ENCODE measurements around the gene HNRNPA1. TPM values are rescaled to one million over a fixed set of nuclear protein-coding genes. Genes with fewer than 3 reads are reported as not detected.
"Not testable (repeated sequence)": the region's sequence is repeated elsewhere in the genome, so short reads cannot be mapped to it uniquely, and the experiment has no call there.

The HNRNPA1 gene
- polyA plus RNA-seq, 3 donors, result 266 to 1,181 (median 308) TPM

DNA sequence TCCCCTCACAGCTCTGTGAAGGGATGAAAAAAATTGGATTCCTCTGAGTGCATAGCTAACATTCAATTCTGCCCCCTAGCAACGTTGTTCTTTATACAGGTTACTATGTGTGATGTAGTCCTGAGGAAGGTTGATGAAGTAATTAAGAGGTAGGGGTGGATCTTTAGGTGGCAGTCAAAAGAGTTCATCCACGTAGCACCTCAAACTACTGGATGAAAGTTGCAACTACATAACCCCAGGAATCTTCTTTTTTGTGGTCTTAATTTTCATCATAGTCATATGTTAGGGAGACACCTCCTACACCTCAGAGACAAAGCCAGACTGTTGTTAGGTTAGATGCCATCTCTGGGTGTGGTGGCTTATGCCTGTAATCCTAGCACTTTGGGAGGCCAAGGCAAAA is 30.5 kb downstream of the HNRNPA1 start:
- Histone ChIP-seq H3K4me1 (ENCODE audit: control insufficient read depth in 1 of 2, insufficient read depth in 2 of 2, low read length in 2 of 2) (peaks cover 35 to 42% of the 10 kb centered on the region in 2 donors), H3K9me3 (replicated peaks in 1 of 2; ENCODE audit: control insufficient read depth in 1 of 2, insufficient read depth in 1 of 2, low read length in 2 of 2) (no peaks in the 10 kb centered on the region), H3K9ac (ENCODE audit: insufficient read depth, low read length, poor library complexity, severe bottlenecking) (no peak overlapping the region), H3K36me3 (replicated peaks in 1 of 2; ENCODE audit: control insufficient read depth in 1 of 2, insufficient read depth in 2 of 2, low read length in 2 of 2) (no peaks in the 10 kb centered on the region), H3K4me2 (replicated peaks; ENCODE audit: extremely low read depth, low read length, poor library complexity, severe bottlenecking) (no peak overlapping the region), H3K27ac (ENCODE audit: low read depth in 1 of 2, low read length in 2 of 2) (no peak overlapping the region), H3K4me3 (replicated peaks in 1 of 3; ENCODE audit: low read depth in 2 of 3, low read length in 3 of 3) (no peak overlapping the region), H3K27me3 (ENCODE audit: control insufficient read depth in 2 of 2, insufficient read depth in 2 of 2, low read length in 2 of 2) (no peaks in the 10 kb centered on the region), H4K20me1 (ENCODE audit: insufficient read depth, low read length) (no peaks in the 10 kb centered on the region), H2AFZ (ENCODE audit: insufficient read depth, low read depth, low read length, poor library complexity, severe bottlenecking) (no peak overlapping the region), H3K79me2 (ENCODE audit: insufficient read depth, low read length) (peaks cover 12% of the 10 kb centered on the region)
- H3K4me1 Mint-ChIP-seq, result peaks cover 57% of the 10 kb centered on the region
- WGBS (ENCODE audit: insufficient coverage), result no CpG with 5 or more reads among the region's 2 CpGs
- no peak overlapping the region for H3K27ac Mint-ChIP-seq
- H3K27me3 Mint-ChIP-seq (ENCODE audit: low read depth in 3 of 3), result peaks cover 0 to 2% (median 0%) of the 10 kb centered on the region in 3 donors
- TF ChIP-seq, protein P1, sequence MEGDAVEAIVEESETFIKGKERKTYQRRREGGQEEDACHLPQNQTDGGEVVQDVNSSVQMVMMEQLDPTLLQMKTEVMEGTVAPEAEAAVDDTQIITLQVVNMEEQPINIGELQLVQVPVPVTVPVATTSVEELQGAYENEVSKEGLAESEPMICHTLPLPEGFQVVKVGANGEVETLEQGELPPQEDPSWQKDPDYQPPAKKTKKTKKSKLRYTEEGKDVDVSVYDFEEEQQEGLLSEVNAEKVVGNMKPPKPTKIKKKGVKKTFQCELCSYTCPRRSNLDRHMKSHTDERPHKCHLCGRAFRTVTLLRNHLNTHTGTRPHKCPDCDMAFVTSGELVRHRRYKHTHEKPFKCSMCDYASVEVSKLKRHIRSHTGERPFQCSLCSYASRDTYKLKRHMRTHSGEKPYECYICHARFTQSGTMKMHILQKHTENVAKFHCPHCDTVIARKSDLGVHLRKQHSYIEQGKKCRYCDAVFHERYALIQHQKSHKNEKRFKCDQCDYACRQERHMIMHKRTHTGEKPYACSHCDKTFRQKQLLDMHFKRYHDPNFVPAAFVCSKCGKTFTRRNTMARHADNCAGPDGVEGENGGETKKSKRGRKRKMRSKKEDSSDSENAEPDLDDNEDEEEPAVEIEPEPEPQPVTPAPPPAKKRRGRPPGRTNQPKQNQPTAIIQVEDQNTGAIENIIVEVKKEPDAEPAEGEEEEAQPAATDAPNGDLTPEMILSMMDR (IDR thresholded peaks at IDR 0.05), result no peak
- intact Hi-C loops (cut with micrococcal nuclease), result no loop called here
- no peak for DNase-seq
- peaks cover 0 to 4% of the 10 kb centered on the region in 2 donors for H3K36me3 Mint-ChIP-seq
- peaks cover 0 to 2% (median 0%) of the 10 kb centered on the region in 7 donors for H3K9me3 Mint-ChIP-seq
- no peak overlapping the region for H3K4me3 Mint-ChIP-seq

DNA sequence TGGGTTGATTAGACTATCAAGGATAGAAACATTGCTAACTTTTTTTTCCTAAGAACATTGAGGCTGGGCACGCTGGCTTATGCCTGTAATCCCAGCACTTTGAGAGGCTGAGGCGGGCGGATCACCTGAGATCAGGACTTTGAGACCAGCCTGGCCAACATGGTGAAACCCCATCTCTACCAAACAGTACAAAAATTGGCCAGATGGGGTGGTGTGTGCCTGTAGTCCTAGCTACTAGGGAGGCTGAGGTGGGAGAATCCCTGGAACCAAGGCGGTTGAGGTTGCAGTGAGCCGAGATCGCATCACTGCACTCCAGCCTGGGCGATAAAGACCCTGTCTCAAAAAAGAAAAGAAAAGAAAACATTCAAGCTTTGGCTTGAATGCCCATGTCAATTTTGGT is 31.8 kb downstream of the HNRNPA1 start:
- H3K27ac Mint-ChIP-seq; H3K9me3 Mint-ChIP-seq; H3K36me3 ChIP-seq (replicated peaks in 1 of 2; ENCODE audit: control insufficient read depth in 1 of 2, insufficient read depth in 2 of 2, low read length in 2 of 2); H3K27me3 Mint-ChIP-seq (ENCODE audit: low read depth in 3 of 3); H2AFZ ChIP-seq (ENCODE audit: insufficient read depth, low read depth, low read length, poor library complexity, severe bottlenecking); H3K4me2 ChIP-seq (replicated peaks; ENCODE audit: extremely low read depth, low read length, poor library complexity, severe bottlenecking); H3K36me3 Mint-ChIP-seq; H3K4me3 ChIP-seq (replicated peaks in 1 of 3; ENCODE audit: low read depth in 2 of 3, low read length in 3 of 3); H3K9me3 ChIP-seq (replicated peaks in 1 of 2; ENCODE audit: control insufficient read depth in 1 of 2, insufficient read depth in 1 of 2, low read length in 2 of 2); H3K4me3 Mint-ChIP-seq; H3K27ac ChIP-seq (ENCODE audit: low read depth in 1 of 2, low read length in 2 of 2); H3K9ac ChIP-seq (ENCODE audit: insufficient read depth, low read length, poor library complexity, severe bottlenecking); H4K20me1 ChIP-seq (ENCODE audit: insufficient read depth, low read length); intact Hi-C loops (cut with micrococcal nuclease); DNase-seq; H3K27me3 ChIP-seq (ENCODE audit: control insufficient read depth in 2 of 2, insufficient read depth in 2 of 2, low read length in 2 of 2); H3K79me2 ChIP-seq (ENCODE audit: insufficient read depth, low read length): not testable (repeated sequence)
- 94% methylated on average over 4 of the region's 7 CpGs for WGBS (ENCODE audit: insufficient coverage)
- H3K4me1 Mint-ChIP-seq, result peaks cover 48% of the 10 kb centered on the region
- H3K4me1 ChIP-seq (ENCODE audit: control insufficient read depth in 1 of 2, insufficient read depth in 2 of 2, low read length in 2 of 2), result peaks cover 27 to 41% of the 10 kb centered on the region in 2 donors
